KMS-11 (cell line): ENCODE results near the gene MTMR6.

Experiments used
- H2AFZ ChIP-seq: fragments of 200-600 bp; sonication (generic); 2 replicates; pipeline ENCODE4 v1.6.1; 2016; ENCODE audit warnings: antibody characterized with exemption, mixed run types, low read depth
- H3K27ac ChIP-seq: fragments of 200-600 bp; sonication (generic); 2 replicates; pipeline ENCODE4 v1.6.1; 2016; ENCODE audit warnings: mild to moderate bottlenecking, mixed run types
- H3K27me3 ChIP-seq: fragments of 200-600 bp; sonication (generic); 2 replicates; pipeline ENCODE4 v1.6.1; 2017; ENCODE audit warnings: mild to moderate bottlenecking, low read depth, mixed run types, moderate library complexity; ENCODE audit not compliant: insufficient read depth
- H3K36me3 ChIP-seq: fragments of 200-600 bp; sonication (generic); 2 replicates; pipeline ENCODE4 v1.6.1; 2017; ENCODE audit warnings: mild to moderate bottlenecking, mixed run types; ENCODE audit not compliant: insufficient read depth
- H3K4me1 ChIP-seq: fragments of 200-600 bp; sonication (generic); 2 replicates; pipeline ENCODE4 v1.6.1; 2016; ENCODE audit warnings: mild to moderate bottlenecking, low read depth, mixed run types; ENCODE audit not compliant: poor library complexity, severe bottlenecking
- H3K4me2 ChIP-seq: fragments of 200-600 bp; sonication (generic); 2 replicates; pipeline ENCODE4 v1.7.0; 2016; ENCODE audit warnings: mild to moderate bottlenecking, mixed run types
- H3K4me3 ChIP-seq: fragments of 200-600 bp; sonication (generic); IDR thresholded peaks from 2 replicates; pipeline ENCODE4 v1.6.1; 2017; ENCODE audit warnings: low read depth, low read length, mixed read lengths; ENCODE audit not compliant: insufficient read depth
- H3K79me2 ChIP-seq: fragments of 200-600 bp; sonication (generic); 2 replicates; pipeline ENCODE4 v1.6.1; 2016; ENCODE audit warnings: low read depth, mixed run types; ENCODE audit not compliant: insufficient read depth
- H3K9ac ChIP-seq: fragments of 200-600 bp; sonication (generic); 2 replicates; pipeline ENCODE4 v1.6.1; 2016; ENCODE audit warnings: mild to moderate bottlenecking, mixed run types
- H4K20me1 ChIP-seq: fragments of 200-600 bp; sonication (generic); 2 replicates; pipeline ENCODE4 v1.6.1; 2016; ENCODE audit warnings: mild to moderate bottlenecking, mixed run types; ENCODE audit not compliant: insufficient read depth
- TF ChIP-seq, protein P1 (sequence below): fragments of 200-600 bp; sonication (generic); conservative IDR thresholded peaks from 2 replicates; pipeline ENCODE4 v1.6.1; 2017; ENCODE audit warnings: low read depth, mild to moderate bottlenecking, antibody characterized with exemption, low read length, moderate library complexity, mixed read lengths

Gene MTMR6

DNA sequence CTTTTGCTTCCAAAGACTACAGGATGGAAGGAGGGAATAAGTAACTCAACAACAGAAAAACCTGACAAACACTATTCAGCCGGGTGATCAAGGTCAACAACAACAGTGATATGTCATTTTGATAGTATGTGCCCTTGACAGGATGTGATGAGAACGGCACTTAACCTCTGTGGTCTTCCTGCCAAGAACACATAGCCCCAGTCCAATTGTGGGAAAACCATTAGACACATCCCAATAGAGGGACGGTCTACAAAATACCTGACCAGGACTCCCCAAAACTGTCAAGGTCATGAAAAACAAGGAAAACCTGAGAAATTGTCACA is 72.1 kb downstream of the MTMR6 start:
- no peak overlapping the region for H3K4me2 ChIP-seq
- TF ChIP-seq, protein P1, sequence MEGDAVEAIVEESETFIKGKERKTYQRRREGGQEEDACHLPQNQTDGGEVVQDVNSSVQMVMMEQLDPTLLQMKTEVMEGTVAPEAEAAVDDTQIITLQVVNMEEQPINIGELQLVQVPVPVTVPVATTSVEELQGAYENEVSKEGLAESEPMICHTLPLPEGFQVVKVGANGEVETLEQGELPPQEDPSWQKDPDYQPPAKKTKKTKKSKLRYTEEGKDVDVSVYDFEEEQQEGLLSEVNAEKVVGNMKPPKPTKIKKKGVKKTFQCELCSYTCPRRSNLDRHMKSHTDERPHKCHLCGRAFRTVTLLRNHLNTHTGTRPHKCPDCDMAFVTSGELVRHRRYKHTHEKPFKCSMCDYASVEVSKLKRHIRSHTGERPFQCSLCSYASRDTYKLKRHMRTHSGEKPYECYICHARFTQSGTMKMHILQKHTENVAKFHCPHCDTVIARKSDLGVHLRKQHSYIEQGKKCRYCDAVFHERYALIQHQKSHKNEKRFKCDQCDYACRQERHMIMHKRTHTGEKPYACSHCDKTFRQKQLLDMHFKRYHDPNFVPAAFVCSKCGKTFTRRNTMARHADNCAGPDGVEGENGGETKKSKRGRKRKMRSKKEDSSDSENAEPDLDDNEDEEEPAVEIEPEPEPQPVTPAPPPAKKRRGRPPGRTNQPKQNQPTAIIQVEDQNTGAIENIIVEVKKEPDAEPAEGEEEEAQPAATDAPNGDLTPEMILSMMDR: no peak

DNA sequence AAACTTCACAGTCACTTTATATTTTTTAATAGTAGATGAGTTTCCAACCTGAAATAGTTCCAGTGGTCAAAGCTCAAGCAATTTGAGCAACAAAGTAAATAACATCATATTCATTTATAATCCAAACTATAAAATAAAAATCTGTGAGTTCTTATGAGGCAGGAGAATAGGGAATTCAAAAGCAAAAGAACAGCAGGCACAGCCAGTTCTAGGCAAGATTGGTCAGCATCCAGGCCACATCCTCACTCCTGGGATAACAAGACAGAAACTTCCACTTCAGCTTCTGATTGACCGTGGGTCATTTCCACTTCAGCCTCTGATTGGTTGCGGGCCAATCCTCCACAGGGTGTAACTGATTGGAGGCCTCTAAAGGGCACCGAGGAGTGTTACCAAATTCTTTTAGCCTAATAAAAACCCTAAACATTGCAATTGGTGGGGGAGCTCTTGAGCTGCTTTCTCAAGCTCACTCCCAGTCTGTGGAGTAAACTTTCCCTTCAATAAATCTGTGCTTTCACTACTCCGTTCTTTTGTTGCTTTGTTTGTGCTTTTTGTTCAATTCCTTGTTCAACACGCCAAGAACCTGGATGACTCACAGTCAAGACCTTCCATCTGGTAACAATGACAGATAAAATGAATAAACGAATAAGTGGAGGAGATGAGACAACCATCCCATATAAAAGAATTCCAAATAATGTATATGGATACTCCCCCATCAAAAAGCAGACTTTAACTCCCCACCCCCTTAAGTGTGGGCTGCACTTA is 72.6 kb downstream of the MTMR6 start:
- H3K9ac ChIP-seq: no peak overlapping the region
- no peaks in the 10 kb centered on the region for H3K4me1 ChIP-seq
- TF ChIP-seq, protein P1: no peak
- no peak overlapping the region for H3K27ac ChIP-seq
- no peak overlapping the region for H3K4me2 ChIP-seq
- no peaks in the 10 kb centered on the region for H3K79me2 ChIP-seq
- no peak overlapping the region for H2AFZ ChIP-seq
- no peaks in the 10 kb centered on the region for H3K27me3 ChIP-seq
- no peaks in the 10 kb centered on the region for H3K36me3 ChIP-seq
- H3K4me3 ChIP-seq: no peak overlapping the region
- no peaks in the 10 kb centered on the region for H4K20me1 ChIP-seq

More for the DNA sequence above, 72.1 kb downstream of the MTMR6 start:
- H3K4me3 ChIP-seq: no peak overlapping the region
- H3K27me3 ChIP-seq: no peaks in the 10 kb centered on the region
- H2AFZ ChIP-seq: no peak overlapping the region
- no peaks in the 10 kb centered on the region for H3K4me1 ChIP-seq
- H4K20me1 ChIP-seq: no peaks in the 10 kb centered on the region
- H3K27ac ChIP-seq: no peak overlapping the region
- H3K9ac ChIP-seq: no peak overlapping the region
- no peaks in the 10 kb centered on the region for H3K79me2 ChIP-seq
- no peaks in the 10 kb centered on the region for H3K36me3 ChIP-seq

DNA sequence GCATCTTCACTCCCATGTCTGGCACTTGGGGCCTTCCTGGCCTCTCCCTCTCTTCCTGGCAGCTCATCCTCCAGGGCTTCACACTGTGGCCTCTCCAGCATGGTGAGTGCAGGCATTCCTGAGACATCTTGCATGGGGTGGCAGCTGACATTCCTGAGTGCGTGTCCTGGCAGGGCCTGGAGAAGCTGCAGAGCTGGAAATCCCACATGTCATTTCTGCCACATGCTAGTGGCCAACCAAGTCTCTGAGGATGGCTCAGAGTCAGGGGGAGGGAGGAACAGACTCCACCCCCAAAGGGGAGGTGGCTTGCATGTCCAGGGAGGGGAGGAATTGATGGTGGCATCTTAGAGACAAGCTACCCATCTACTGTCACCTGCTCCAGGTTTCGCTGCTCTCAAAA is 73.6 kb downstream of the MTMR6 start:
- Histone ChIP-seq H3K27ac (no peak overlapping the region), H3K79me2 (no peaks in the 10 kb centered on the region), H3K4me1 (no peaks in the 10 kb centered on the region), H2AFZ (no peak overlapping the region), H3K27me3 (no peaks in the 10 kb centered on the region), H3K36me3 (no peaks in the 10 kb centered on the region), H3K9ac (no peak overlapping the region), H4K20me1 (no peaks in the 10 kb centered on the region), H3K4me2 (no peak overlapping the region), H3K4me3 (no peak overlapping the region)
- TF ChIP-seq, protein P1: no peak

DNA sequence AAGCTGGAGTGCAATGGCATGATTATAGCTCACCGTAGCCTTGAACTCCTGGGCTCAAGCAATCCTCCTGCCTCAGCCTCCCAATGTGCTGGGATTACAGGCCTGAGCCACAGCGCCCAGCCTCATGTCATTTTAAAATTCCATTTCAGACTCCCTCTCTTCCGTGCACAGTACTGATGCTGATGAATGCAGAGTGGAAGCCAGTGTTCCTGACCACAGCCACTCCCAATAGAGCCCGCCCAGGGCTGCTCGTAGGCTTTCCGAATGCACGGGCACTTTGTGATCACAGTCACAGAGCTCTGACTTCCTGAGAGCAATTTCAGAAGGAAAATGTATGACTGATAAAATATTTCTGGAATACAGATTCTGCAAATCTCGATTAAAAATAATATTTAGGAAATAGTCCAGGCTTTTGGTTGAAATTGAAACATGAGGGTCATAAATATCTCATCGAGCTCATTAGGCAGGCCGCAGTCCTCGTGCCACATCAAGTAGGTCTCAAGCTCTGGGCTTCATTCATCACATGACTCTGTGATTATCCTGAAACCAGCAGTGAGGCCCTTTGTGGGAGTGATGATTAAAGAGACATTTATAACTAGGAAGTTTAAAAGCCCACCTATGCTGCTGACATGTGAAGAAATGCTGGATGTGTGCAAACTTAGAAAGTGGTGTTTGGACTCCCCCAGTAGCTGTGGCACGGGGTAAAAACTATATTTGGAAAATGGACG is 76.3 kb downstream of the MTMR6 start:
- Histone ChIP-seq H3K9ac (no peak overlapping the region), H2AFZ (no peak overlapping the region), H3K79me2 (no peaks in the 10 kb centered on the region), H3K36me3 (no peaks in the 10 kb centered on the region), H3K4me1 (no peaks in the 10 kb centered on the region), H3K4me3 (no peak overlapping the region), H4K20me1 (no peaks in the 10 kb centered on the region), H3K4me2 (no peak overlapping the region), H3K27ac (no peak overlapping the region), H3K27me3 (no peaks in the 10 kb centered on the region)
- TF ChIP-seq, protein P1: no peak
